ENCODE measurements around the gene ALPL. TPM values are rescaled to one million over a fixed set of nuclear protein-coding genes. Genes with fewer than 3 reads are reported as not detected.

Gene ALPL
- total RNA-seq, 2 donors from 2014 or later, result 16.2 to 50.3 TPM

- no peak for DNase-seq (ENCODE audit: low spot score)
These were observed 5.4 kb upstream of the ALPL start for GRCh38 chr1:21503706-21504377.

DNA sequence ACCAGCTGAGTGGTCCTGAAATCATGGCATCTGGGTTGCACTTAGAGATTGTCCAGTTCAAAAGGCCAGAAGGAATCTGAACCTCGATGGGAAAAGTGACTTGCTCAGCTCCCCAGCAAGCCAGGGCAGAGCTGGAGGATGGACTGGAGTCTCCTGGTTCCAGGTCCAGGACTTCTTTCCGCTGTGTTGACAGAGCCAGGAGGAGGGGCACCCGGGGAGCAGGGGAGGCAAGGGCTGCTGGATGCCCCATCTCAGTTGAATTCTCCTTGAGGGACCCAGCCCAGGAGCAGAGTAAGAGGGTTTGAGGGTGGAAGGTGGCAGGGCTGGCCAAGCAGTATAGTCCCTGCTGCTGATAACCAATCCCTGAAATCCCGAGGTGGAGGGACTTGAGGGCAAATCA, 2.4 kb upstream of the ALPL start:
- H3K4me1 ChIP-seq, result peaks cover 0 to 27% of the 10 kb centered on the region in 2 donors
- no peaks in the 10 kb centered on the region for H3K27me3 ChIP-seq
- H3K9me3 ChIP-seq, result no peaks in the 10 kb centered on the region
- H3K36me3 ChIP-seq, result no peaks in the 10 kb centered on the region
- no peak overlapping the region for H3K4me3 ChIP-seq
- DNase-seq (ENCODE audit: low spot score), result no peak
- TF ChIP-seq, protein P1, sequence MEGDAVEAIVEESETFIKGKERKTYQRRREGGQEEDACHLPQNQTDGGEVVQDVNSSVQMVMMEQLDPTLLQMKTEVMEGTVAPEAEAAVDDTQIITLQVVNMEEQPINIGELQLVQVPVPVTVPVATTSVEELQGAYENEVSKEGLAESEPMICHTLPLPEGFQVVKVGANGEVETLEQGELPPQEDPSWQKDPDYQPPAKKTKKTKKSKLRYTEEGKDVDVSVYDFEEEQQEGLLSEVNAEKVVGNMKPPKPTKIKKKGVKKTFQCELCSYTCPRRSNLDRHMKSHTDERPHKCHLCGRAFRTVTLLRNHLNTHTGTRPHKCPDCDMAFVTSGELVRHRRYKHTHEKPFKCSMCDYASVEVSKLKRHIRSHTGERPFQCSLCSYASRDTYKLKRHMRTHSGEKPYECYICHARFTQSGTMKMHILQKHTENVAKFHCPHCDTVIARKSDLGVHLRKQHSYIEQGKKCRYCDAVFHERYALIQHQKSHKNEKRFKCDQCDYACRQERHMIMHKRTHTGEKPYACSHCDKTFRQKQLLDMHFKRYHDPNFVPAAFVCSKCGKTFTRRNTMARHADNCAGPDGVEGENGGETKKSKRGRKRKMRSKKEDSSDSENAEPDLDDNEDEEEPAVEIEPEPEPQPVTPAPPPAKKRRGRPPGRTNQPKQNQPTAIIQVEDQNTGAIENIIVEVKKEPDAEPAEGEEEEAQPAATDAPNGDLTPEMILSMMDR (IDR thresholded peaks at IDR 0.05), result no peak
- no peak overlapping the region for H3K27ac ChIP-seq

More at GRCh38 chr1:21503706-21504377, 5.4 kb upstream of the ALPL start:
- no peaks in the 10 kb centered on the region for H3K36me3 ChIP-seq
- TF ChIP-seq, protein P1 (IDR thresholded peaks at IDR 0.05), result no peak
- peaks cover 0 to 6% of the 10 kb centered on the region in 2 donors for H3K4me1 ChIP-seq
- no peak overlapping the region for H3K27ac ChIP-seq
- H3K27me3 ChIP-seq, result no peaks in the 10 kb centered on the region
- H3K4me3 ChIP-seq, result no peak overlapping the region
- H3K9me3 ChIP-seq, result no peaks in the 10 kb centered on the region

DNA sequence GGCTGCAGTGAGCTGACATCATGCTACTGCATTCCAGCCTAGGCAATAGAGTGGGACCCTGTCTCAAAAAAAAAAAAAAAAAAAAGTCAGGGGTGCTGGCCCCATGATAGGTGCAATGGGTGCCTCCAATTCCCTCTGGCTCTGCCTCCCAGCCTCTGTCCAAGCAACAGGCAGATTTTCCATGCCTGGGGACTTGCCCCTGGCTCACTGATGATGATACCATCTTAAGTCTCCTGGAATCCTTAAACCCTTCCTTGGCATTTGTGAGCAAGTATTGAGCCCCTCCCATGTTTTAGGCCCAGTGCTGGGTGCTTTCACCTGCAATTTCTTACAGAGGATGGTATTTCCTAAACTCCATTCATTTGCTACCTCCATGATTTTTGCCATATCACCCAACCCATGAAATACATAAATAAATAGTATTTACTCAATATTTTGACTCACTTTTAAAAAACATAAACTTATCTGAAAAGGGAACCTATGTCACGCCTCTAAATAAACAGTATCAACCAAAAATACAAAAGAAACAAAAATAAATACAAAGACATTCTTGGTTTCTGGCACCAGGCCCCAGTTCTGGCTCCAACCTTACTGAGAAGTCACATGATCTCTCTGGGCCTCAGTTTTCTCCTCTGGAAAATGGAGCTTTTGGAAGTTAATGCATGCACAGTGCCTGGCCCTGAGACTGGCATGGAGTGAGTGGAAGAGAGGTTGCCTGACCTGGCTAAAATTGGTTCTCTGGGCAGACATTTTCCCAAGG, 1.5 kb upstream of the ALPL start:
- no peaks in the 10 kb centered on the region for H3K36me3 ChIP-seq
- no peak for DNase-seq (ENCODE audit: low spot score)
- no peaks in the 10 kb centered on the region for H3K9me3 ChIP-seq
- no peaks in the 10 kb centered on the region for H3K27me3 ChIP-seq
- H3K27ac ChIP-seq, result no peak overlapping the region
- no peak overlapping the region for H3K4me3 ChIP-seq
- TF ChIP-seq, protein P1 (IDR thresholded peaks at IDR 0.05), result no peak
- peaks cover 0 to 29% of the 10 kb centered on the region in 2 donors for H3K4me1 ChIP-seq

- Histone ChIP-seq H3K27me3 (no peaks in the 10 kb centered on the region), H3K27ac (peak overlapping the region in 1 of 2 donors; percentile 35)
These were observed 458 bp upstream of the ALPL start for GRCh38 chr1:21508580-21509350.

GRCh38 chr1:21510113-21510493, 880 bp downstream of the ALPL start:
- Histone ChIP-seq H3K27ac (peak overlapping the region in 1 of 2 donors; percentile 35), H3K36me3 (no peaks in the 10 kb centered on the region), H3K4me3 (peak overlapping the region in 1 of 2 donors; percentile 50), H3K27me3 (no peaks in the 10 kb centered on the region), H3K9me3 (no peaks in the 10 kb centered on the region), H3K4me1 (peaks cover 0 to 29% of the 10 kb centered on the region in 2 donors)
- no peak for DNase-seq (ENCODE audit: low spot score)
- TF ChIP-seq, protein P1 (IDR thresholded peaks at IDR 0.05), result no peak

More at GRCh38 chr1:21508580-21509350, 458 bp upstream of the ALPL start:
- peak overlapping the region in 1 of 2 donors; percentile 50 for H3K4me3 ChIP-seq
- TF ChIP-seq, protein P1 (IDR thresholded peaks at IDR 0.05), result peak; percentile 56 to 71
- DNase-seq (ENCODE audit: low spot score), result peak; percentile 69
- no peaks in the 10 kb centered on the region for H3K36me3 ChIP-seq
- H3K9me3 ChIP-seq, result no peaks in the 10 kb centered on the region
- peaks cover 0 to 29% of the 10 kb centered on the region in 2 donors for H3K4me1 ChIP-seq
